Naive thymus-derived CD8-positive, alpha-beta T cell (primary cell): Measurements from ENCODE around the gene RIPPLY3. TPM values are rescaled to one million over a fixed set of nuclear protein-coding genes. Genes with fewer than 3 reads are reported as not detected.

Experiments used
- ATAC-seq, 2 donors: fragments of 150-1000 bp; cut with Tn5 transposase in 1 of 2; sonication (Bioruptor Pico), chemical (Tn5 transposase) in 1 of 2; 1 replicate in 1 of 2; 2 replicates in 1 of 2; pipeline ENCODE4 v1.10.0; 2021; ENCODE audit warnings: mild to moderate bottlenecking in 2 of 2, moderate library complexity in 2 of 2
- POLR2A ChIA-PET: fragments of 350-600 bp; sonication (Branson Sonifier 250); formaldehyde crosslinking; loops from one replicate; lab custom pipeline; 2021; ENCODE audit warnings: antibody characterized with exemption; lab: Charles Lee
- DNase-seq, 10 donors: peaks; one replicate each; pipeline versions ENCODE4 v3.0.0 to v3.0.0-alpha.2; 2020 to 2022
- H3K27ac Mint-ChIP-seq, 10 donors: one replicate each; pipeline ENCODE4 v1.8.0; 2020 to 2022; ENCODE audit warnings: mild to moderate bottlenecking in 10 of 10, mixed read lengths in 10 of 10, moderate library complexity in 4 of 10, inconsistent platforms in 1 of 10
- H3K27me3 Mint-ChIP-seq, 5 donors: one replicate each; pipeline ENCODE4 v1.8.0; 2021 to 2022; ENCODE audit warnings: mixed read lengths in 5 of 5
- H3K36me3 Mint-ChIP-seq, 3 donors: one replicate each; pipeline ENCODE4 v1.8.0; 2020 to 2022; ENCODE audit warnings: mixed read lengths in 3 of 3, mild to moderate bottlenecking in 2 of 3, inconsistent platforms in 1 of 3
- H3K4me1 Mint-ChIP-seq, 4 donors: one replicate each; pipeline ENCODE4 v1.8.0; 2021 to 2022; ENCODE audit warnings: mixed read lengths in 4 of 4
- H3K4me3 Mint-ChIP-seq, 10 donors: one replicate each; pipeline ENCODE4 v1.8.0; 2020 to 2022; ENCODE audit warnings: mild to moderate bottlenecking in 10 of 10, mixed read lengths in 10 of 10, moderate library complexity in 6 of 10, inconsistent platforms in 1 of 10
- H3K9me3 Mint-ChIP-seq, 9 donors: one replicate each; pipeline ENCODE4 v1.8.0; 2020 to 2022; ENCODE audit warnings: mixed read lengths in 9 of 9, mild to moderate bottlenecking in 3 of 9, inconsistent platforms in 1 of 9, moderate library complexity in 1 of 9
- polyA plus RNA-seq, 3 donors: library from polyadenylated mRNA; unstranded; fragments of 300-500 nt; fragmentation: Illumina TruSeq; gene quantifications; one replicate each; pipeline ENCODE4 v1.2.3, GENCODE V29; 2021
- total RNA-seq, 8 experiments: library from RNA in 2 of 8; stranded (reverse) in 2 of 8; gene quantifications; one replicate each; pipeline ENCODE4 v1.2.3 and lab custom pipeline; 2021 to 2026

The RIPPLY3 gene
- total and polyA plus RNA-seq, 5 experiments from 2014 or later: not detected

DNA sequence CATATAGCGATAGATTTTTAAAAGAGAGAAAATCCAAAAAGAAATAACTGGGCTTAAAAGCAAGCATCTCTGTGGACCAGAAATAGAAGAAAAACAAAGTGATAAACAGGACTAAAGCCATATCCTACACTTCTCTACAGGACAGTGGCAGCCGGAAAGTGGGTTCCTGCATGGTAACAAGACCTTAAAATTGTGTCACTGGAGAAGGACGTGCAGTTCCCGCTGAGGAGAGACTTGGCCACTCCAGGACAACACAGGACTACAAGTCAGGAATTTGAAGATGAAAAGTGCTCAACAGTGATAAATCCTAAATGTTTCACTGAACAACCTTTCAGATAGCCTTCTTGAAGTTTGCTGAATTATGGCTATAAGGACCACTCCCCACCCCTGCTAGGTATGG, 38.1 kb upstream of the RIPPLY3 start:
- peak overlapping the region in 2 of 10 donors; percentile 3 to 22 for H3K4me3 Mint-ChIP-seq
- POLR2A ChIA-PET: interaction anchor here (0.5 kb wide), 1 partner anchor 10 kb away, joined by 3 read pairs; no protein-coding TSS in a partner anchor
- ATAC-seq (no peak), DNase-seq (no peak)
- H3K4me1 Mint-ChIP-seq: peaks cover 7 to 19% (median 14%) of the 10 kb centered on the region in 4 donors
- H3K27me3 Mint-ChIP-seq: no peaks in the 10 kb centered on the region
- no peaks in the 10 kb centered on the region for H3K9me3 Mint-ChIP-seq
- H3K36me3 Mint-ChIP-seq: no peaks in the 10 kb centered on the region
- H3K27ac Mint-ChIP-seq: peak overlapping the region in 8 of 10 donors; percentile 1 to 91 (median 75)

DNA sequence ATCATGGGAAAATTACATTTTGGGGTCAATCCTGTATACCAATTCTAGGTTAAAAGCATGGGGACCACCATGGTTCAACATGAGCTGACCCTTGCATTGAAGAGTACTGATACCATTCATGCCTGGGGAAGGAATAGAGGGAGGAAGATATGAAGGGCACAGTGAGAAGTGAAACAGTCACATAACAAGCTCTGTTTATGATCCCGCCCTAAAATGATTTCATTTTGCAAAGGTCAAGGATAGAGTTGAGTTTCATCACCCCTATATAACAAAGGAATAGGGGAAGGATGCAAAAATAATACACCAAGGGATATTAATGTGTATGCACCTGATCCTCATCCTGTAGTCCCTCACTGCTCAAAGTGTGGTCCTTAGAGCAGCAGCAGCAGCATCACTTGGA, 37.5 kb upstream of the RIPPLY3 start:
- POLR2A ChIA-PET: interaction anchor here (0.5 to 0.8 kb wide), 2 partner anchors 11 to 21 kb away, joined by 3 to 5 read pairs; no protein-coding TSS in a partner anchor
- Mint-ChIP-seq H3K27ac (peak overlapping the region in 4 of 10 donors; percentile 7 to 60 (median 15)), H3K4me3 (no peak overlapping the region), H3K36me3 (no peaks in the 10 kb centered on the region), H3K4me1 (peaks cover 7 to 19% (median 14%) of the 10 kb centered on the region in 4 donors), H3K9me3 (no peaks in the 10 kb centered on the region), H3K27me3 (no peaks in the 10 kb centered on the region)
- DNase-seq (no peak), ATAC-seq (no peak)

DNA sequence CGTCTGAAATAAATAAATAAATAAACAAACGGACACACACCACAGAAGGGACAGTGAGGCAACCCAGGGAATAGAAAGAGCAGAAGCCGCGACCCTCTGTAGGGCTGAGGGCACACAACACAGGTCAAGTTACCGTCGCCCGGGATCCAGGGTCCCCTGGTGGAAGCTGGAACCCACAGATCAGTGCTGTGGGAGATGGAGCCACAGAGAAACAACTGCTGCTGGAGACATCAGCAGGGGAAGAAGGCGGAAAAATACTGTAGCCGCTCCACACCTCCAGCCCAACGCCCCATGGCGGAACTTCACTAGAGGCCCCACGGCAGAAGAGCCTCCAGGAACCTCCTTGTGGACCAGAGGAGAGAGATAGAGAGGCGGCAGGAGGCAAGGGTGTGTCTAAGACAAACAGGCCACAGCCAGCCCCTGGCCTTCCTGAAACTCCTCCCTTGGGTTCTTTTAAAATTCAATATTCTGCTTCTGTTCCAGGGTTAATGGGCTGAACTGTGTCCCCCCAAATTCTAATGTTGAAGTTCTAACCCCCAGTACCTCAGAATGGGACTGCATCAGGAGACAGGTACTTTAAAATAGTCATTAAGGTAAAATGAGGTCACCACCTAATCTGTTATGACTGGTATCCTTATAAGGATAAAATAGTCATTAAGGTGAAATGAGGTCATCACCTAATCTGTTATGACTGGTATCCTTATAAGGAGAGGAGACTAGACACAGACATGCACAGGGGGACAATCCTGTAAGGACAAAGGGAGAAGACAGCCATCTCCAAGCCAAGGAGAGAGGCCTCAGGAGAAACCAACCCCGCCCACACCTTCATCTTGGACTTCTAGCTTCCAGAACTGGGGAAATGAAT, 32.3 kb upstream of the RIPPLY3 start:
- peaks cover 0 to 3% (median 0%) of the 10 kb centered on the region in 3 donors for H3K36me3 Mint-ChIP-seq
- H3K9me3 Mint-ChIP-seq: no peaks in the 10 kb centered on the region
- ATAC-seq (no peak), DNase-seq (no peak)
- peaks cover 0 to 9% (median 3%) of the 10 kb centered on the region in 4 donors for H3K4me1 Mint-ChIP-seq
- peak overlapping the region in 2 of 10 donors; percentile 5 to 31 for H3K27ac Mint-ChIP-seq
- no peaks in the 10 kb centered on the region for H3K27me3 Mint-ChIP-seq
- POLR2A ChIA-PET: no interaction called here
- H3K4me3 Mint-ChIP-seq: no peak overlapping the region

DNA sequence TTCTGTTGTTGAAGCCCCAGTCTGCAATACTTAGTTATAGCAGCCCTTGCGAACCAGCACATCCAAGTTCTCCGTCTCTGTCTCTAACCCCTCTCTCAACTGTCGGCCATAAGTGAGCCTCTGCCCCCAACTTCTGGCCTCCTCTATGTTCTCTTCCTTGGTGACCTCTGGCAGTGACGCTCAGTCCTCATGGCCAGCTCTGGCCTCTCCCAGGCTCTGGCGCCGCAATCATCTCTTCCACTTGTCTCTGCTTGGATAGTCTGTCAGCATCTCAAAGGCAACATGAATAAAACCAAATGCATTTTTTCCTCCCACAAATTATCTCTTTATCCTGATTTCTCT, 31.7 kb upstream of the RIPPLY3 start:
- POLR2A ChIA-PET: no interaction called here
- peak overlapping the region in 2 of 10 donors; percentile 0 to 74 for H3K27ac Mint-ChIP-seq
- H3K9me3 Mint-ChIP-seq: no peaks in the 10 kb centered on the region
- no peak overlapping the region for H3K4me3 Mint-ChIP-seq
- H3K36me3 Mint-ChIP-seq: peaks cover 0 to 3% (median 0%) of the 10 kb centered on the region in 3 donors
- no peaks in the 10 kb centered on the region for H3K27me3 Mint-ChIP-seq
- H3K4me1 Mint-ChIP-seq: peaks cover 0 to 11% (median 4%) of the 10 kb centered on the region in 4 donors
- no peak for DNase-seq
- ATAC-seq: no peak

DNA sequence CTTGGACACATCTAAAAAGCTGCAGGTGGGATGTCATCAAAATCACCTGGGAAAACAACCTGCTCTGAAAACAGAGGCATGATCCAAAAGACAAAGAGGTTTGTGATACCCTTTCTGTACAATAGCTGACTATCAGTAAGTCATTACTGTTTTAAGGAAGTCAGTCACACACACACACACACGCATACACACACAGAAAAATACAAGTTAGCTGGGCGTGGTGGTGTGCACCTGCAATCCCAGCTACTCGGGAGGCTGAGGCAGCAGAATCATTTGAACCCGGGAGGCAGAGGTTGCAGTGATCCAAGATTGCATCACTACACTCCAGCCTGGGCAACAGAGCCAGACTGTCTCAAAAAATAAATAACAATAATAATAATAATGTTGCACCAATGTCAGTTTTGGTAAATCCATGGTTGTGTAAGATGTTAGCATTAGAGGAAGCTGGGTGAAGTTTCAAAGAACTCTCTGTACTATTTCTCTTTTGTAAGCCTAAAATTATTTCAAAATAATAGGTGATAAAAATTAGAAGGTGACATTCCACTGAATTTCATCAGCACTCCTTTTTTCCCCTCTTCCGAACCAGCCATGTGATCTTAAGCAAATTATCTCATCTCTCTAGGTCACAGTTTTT, 30.2 kb upstream of the RIPPLY3 start:
- Mint-ChIP-seq H3K4me1 (peaks cover 8 to 21% (median 10%) of the 10 kb centered on the region in 4 donors), H3K27me3 (no peaks in the 10 kb centered on the region), H3K27ac (no peak overlapping the region), H3K9me3 (no peaks in the 10 kb centered on the region), H3K4me3 (no peak overlapping the region), H3K36me3 (peaks cover 0 to 3% (median 0%) of the 10 kb centered on the region in 3 donors)
- DNase-seq: no peak
- POLR2A ChIA-PET: interaction anchor here (1.5 to 1.9 kb wide), 2 partner anchors 10 to 13 kb away, joined by 6 to 9 read pairs; partner anchors contain the start of gene HLCS
- no peak for ATAC-seq

DNA sequence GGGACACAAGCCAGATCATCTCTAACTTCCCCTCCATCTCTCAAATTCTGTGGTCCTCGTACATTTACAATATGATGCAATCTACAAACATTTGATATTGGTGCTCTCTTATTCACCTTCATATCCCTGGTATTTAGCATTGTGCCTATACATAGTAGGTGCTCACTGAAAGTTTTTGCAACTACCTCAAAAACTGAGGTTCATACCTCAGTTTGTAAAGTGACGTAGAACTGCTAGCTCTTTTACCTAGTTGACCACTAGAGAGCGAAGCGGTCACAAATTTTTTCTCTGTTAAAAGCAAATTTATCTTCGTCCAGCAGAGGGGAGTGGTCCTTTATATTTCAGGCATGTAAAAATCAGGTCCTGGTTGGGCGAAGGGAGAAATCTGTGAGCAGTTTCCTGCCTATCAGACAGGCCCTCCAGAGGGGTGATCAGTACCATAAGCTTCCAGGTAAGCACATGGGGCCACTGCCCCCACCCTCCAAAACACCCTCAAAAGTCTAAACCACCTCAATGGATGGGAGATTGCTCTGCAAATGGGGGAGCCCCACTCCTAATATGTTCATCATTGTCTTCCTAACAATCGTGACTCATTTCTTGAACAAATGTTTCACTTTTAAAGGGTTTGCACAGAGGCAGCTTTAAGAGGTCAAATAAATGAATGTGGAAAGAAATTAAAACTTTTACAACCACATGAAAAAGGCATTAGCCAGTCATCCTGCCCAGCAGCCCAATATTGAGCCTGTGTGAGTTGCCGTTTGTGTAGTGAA, 29.4 kb upstream of the RIPPLY3 start:
- peaks cover 0 to 3% (median 0%) of the 10 kb centered on the region in 5 donors for H3K27me3 Mint-ChIP-seq
- no peak overlapping the region for H3K4me3 Mint-ChIP-seq
- peaks cover 8 to 27% (median 15%) of the 10 kb centered on the region in 4 donors for H3K4me1 Mint-ChIP-seq
- peak; percentile 40 to 47 for ATAC-seq
- peaks cover 0 to 3% (median 0%) of the 10 kb centered on the region in 3 donors for H3K36me3 Mint-ChIP-seq
- no peaks in the 10 kb centered on the region for H3K9me3 Mint-ChIP-seq
- peak overlapping the region in 5 of 10 donors; percentile 2 to 70 (median 29) for H3K27ac Mint-ChIP-seq
- POLR2A ChIA-PET: interaction anchor here (1.5 to 1.9 kb wide), 2 partner anchors 11 to 13 kb away, joined by 6 to 9 read pairs; partner anchors contain the start of gene HLCS
- DNase-seq: peak in 2 of 10 donors; percentile 23 to 47

DNA sequence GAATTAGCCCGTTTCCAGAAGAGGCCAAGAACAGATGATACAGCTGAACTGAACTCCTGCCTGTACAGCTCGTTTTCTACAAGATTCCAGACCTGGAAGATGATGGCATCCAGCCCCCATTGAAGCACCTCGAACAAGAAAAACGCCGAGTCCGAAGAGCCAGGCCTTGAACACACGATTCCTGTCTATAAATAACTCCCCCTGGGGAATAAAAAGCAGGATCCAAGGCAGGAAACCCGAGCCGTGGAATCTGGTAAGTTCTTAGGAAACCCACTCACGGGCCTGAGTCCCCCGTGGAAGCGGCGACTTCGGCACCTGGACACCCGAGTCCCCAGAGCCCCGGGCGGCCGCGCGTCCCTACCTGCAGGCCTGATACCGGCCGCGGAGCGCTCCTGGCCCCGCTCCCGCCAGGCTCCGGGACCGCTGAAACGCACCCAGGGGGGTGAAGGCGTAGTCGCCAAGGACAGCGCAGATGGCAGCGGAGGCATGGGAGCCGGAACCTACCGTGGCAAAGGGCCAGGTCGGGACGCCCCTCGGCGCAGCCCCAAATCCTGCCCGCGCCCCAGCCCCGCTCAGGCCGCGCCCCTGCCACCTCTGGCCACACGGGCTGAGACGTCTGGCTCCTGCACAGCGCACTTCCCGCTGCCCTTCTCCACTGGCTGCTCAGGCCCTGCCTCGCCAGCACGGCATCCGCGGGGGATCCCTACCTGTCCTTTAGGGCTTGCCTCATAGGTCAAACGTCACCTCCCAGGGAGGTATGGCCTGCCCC, 26.0 kb upstream of the RIPPLY3 start:
- POLR2A ChIA-PET: interaction anchor here (0.7 to 1.6 kb wide), 3 partner anchors 9 to 1790 kb away, joined by 3 to 8 read pairs (median 3); partner anchors contain the start of gene HLCS
- no peaks in the 10 kb centered on the region for H3K9me3 Mint-ChIP-seq
- peaks cover 0 to 3% (median 0%) of the 10 kb centered on the region in 5 donors for H3K27me3 Mint-ChIP-seq
- H3K27ac Mint-ChIP-seq: peak overlapping the region in 9 of 10 donors; percentile 62 to 84 (median 75)
- peak overlapping the region; percentile 75 to 96 (median 86) for H3K4me3 Mint-ChIP-seq
- ATAC-seq (peak; percentile 64 to 77), DNase-seq (peak in 1 of 10 donors; percentile 29)
- H3K36me3 Mint-ChIP-seq: no peaks in the 10 kb centered on the region
- H3K4me1 Mint-ChIP-seq: peaks cover 5 to 27% (median 17%) of the 10 kb centered on the region in 4 donors

DNA sequence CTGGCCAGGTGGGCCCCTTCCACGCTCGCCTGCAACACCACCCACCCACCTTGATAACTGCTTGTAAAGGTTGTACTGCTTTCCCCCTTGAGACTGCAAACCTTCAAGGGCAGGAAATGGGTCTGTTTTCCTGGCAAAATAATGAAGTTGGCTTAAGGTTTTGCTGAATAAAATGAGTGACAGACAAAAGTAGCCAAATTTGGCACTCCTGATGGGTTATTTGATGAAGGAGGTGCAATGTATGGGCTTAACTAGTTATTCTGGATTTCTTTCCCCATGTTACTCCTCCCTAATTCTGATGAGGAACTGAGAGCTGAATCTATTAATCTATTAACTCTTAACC, 25.5 kb upstream of the RIPPLY3 start:
- Mint-ChIP-seq H3K4me1 (peaks cover 7 to 31% (median 21%) of the 10 kb centered on the region in 4 donors), H3K27ac (peak overlapping the region in 9 of 10 donors; percentile 62 to 84 (median 72)), H3K36me3 (no peaks in the 10 kb centered on the region), H3K27me3 (peaks cover 0 to 3% (median 0%) of the 10 kb centered on the region in 5 donors), H3K4me3 (peak overlapping the region; percentile 75 to 96 (median 86)), H3K9me3 (no peaks in the 10 kb centered on the region)
- POLR2A ChIA-PET: interaction anchor here (0.7 kb wide), 1 partner anchor 1790 kb away, joined by 3 read pairs; no protein-coding TSS in a partner anchor
- ATAC-seq (peak in 1 of 2 donors; percentile 41), DNase-seq (peak in 2 of 10 donors; percentile 19 to 26)

DNA sequence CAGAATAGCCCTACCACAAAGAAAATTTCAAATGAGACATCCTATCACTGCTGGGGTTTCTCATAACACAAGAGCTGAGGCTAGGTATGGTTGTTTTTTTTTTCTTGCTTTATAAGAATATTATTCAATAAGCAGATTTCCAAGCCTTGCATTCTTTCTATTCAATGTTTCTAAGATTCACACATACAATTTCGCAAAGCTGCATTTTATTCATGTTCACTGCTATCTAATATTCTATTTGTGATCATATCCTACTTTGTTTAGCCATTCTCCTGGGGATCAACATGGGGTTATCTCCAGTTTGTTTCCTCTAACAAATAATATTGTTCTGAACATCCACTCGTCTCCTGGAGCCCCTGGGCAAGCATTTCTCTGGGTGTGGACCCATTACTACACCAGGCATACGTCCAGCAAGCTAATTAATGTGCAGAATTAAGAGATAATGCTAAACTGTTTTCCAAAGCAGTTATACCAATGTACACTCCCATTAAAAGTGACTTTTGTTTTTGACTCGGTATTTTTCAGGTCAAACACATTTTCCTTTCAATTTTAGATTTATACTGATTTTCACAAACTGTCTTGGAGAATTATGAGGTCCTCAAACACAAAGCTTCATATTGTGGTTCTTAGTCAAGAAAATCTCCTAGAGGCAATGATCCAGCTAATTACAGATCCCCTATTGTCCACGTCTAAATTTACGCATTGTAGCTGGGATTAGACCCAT, 24.4 kb upstream of the RIPPLY3 start:
- POLR2A ChIA-PET: interaction anchor here (0.9 kb wide), 1 partner anchor 16 kb away, joined by 3 read pairs; the partner anchor contains the start of gene HLCS
- H3K9me3 Mint-ChIP-seq: no peaks in the 10 kb centered on the region
- H3K27ac Mint-ChIP-seq: no peak overlapping the region
- ATAC-seq (no peak), DNase-seq (no peak)
- H3K36me3 Mint-ChIP-seq: no peaks in the 10 kb centered on the region
- peaks cover 11 to 31% (median 23%) of the 10 kb centered on the region in 4 donors for H3K4me1 Mint-ChIP-seq
- peaks cover 0 to 3% (median 0%) of the 10 kb centered on the region in 5 donors for H3K27me3 Mint-ChIP-seq
- H3K4me3 Mint-ChIP-seq: peak overlapping the region in 3 of 10 donors; percentile 23 to 96 (median 39)

DNA sequence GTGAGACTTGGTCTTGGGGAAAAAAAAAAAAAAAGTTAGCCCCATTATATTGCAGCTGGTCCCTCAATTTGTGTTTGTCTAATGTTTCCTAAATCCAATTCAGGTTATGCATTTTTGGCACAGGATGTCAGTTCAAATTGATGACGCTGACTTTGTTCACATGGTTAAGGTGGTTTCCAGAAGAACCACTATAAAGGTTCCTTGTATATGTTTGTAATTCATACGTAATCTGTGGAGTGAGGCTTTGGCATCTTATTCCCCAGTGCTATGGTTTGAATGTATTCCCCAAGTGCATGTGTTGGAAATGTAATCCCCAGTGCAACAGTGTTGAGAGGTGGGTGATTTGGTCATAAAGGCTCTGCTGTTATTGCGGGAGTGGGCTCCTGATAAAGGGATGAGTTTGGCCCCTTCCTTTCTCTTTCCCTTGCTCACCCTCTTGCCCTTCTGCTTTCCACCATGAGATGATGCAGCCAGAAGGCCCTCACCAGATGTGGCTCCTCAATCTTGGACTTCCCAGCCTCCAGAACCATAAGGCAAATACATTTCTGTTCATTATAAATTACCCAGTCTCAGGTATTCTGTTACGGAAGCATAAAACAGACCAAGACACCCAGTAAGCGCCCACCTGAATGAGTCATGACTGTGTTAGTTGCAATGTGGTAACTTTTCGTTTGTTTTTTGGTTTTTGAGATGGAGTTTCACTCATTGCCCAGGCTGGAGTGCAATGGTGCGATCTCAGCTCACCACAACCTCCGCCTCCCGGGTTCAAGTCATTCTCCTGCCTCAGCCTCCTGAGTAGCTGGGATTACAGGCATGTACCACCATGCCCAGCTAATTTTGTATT, 20.5 kb upstream of the RIPPLY3 start:
- POLR2A ChIA-PET: interaction anchor here (0.7 kb wide), 1 partner anchor 61 kb away, joined by 3 read pairs; no protein-coding TSS in a partner anchor
- Mint-ChIP-seq H3K27ac (peak overlapping the region; percentile 20 to 94 (median 87)), H3K36me3 (no peaks in the 10 kb centered on the region), H3K27me3 (peaks cover 0 to 3% (median 0%) of the 10 kb centered on the region in 5 donors), H3K4me1 (peaks cover 13 to 38% (median 26%) of the 10 kb centered on the region in 4 donors), H3K9me3 (no peaks in the 10 kb centered on the region), H3K4me3 (peak overlapping the region in 5 of 10 donors; percentile 39 to 77 (median 49))
- ATAC-seq (peak; percentile 18 to 70), DNase-seq (peak in 4 of 10 donors; percentile 29 to 60 (median 46))
